Keratinocyte (primary cell): ENCODE results near the gene QPCT.

Experiments
- EZH2 ChIP-seq: IDR thresholded peaks from one replicate; pipeline ENCODE4 v1.6.1; 2012; ENCODE audit warnings: inconsistent platforms, mild to moderate bottlenecking, low read length, moderate library complexity
- TF ChIP-seq, protein P1 (sequence below), 3 experiments: IDR thresholded peaks in 1 of 3; conservative IDR thresholded peaks in 1 of 3; optimal IDR thresholded peaks in 1 of 3; 2 replicates in 2 of 3; 3 replicates in 1 of 3; pipeline versions ENCODE3 to v1.5.1; 2011; ENCODE audit warnings: low read length in 3 of 3, mild to moderate bottlenecking in 3 of 3, moderate library complexity in 2 of 3, control low read depth in 1 of 3, inconsistent platforms in 1 of 3; ENCODE audit not compliant: insufficient read depth in 2 of 3; ENCODE audit errors: extremely low read depth in 1 of 3

DNA sequence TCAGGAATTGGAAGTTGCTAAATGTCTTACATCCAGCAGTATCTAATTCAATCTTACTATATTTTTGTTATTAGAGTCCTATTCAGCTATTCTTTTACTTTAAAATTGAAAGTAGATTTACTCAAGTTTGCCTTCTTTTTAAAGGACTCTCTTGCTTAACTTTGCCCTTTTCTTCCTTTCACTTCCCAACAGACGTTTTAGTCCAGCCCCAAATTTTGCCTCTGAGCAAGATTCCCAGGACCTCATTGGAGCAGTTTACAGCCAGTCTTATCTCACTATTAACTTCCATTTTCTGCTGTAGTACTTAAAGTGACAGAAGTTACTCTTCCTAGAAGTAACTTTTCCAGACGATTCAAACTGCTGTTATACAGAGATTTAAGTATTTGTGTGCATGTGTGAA, 18.1 kb upstream of the QPCT start:
- TF ChIP-seq, protein P1, sequence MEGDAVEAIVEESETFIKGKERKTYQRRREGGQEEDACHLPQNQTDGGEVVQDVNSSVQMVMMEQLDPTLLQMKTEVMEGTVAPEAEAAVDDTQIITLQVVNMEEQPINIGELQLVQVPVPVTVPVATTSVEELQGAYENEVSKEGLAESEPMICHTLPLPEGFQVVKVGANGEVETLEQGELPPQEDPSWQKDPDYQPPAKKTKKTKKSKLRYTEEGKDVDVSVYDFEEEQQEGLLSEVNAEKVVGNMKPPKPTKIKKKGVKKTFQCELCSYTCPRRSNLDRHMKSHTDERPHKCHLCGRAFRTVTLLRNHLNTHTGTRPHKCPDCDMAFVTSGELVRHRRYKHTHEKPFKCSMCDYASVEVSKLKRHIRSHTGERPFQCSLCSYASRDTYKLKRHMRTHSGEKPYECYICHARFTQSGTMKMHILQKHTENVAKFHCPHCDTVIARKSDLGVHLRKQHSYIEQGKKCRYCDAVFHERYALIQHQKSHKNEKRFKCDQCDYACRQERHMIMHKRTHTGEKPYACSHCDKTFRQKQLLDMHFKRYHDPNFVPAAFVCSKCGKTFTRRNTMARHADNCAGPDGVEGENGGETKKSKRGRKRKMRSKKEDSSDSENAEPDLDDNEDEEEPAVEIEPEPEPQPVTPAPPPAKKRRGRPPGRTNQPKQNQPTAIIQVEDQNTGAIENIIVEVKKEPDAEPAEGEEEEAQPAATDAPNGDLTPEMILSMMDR (optimal IDR thresholded peaks at IDR 0.05 in 1 of 3, IDR thresholded peaks at IDR 0.05 in 1 of 3, conservative IDR thresholded peaks at IDR 0.05 in 1 of 3; ENCODE audit: extremely low read depth in 1 of 3, insufficient read depth in 2 of 3, low read length in 3 of 3), result no peak
- TF ChIP-seq EZH2, result no peak
